Measurements from ENCODE around the gene TBC1D16. TPM values are rescaled to one million over a fixed set of nuclear protein-coding genes. Genes with fewer than 3 reads are reported as not detected.

Gene TBC1D16
- total RNA-seq, 3 donors from 2014 or later = 27.1 to 92.2 (median 32.8) TPM

DNA sequence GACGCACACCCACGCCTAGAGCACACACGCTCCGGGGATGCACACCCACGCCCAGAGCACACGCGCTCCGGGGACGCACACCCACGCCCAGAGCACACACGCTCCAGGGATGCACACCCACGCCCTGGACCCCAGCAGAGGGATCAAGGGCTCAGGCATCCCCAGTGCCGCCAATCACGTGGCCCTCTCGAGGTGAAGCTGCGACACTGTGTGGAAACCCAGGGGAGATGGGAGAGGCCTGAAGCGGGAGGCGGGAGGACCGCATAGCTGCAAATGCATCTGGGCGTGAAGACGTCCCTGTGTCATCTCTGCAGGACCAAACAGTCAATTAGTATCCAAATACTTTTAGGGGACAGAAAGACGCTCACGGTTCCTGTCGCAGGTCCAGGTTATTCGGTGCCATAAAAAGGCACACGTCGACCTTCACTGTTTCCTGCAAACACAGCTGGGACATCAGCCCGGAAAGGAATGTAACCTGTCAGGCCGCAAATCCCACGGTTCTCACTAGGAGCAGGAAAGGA lies 56.4 kb downstream of the TBC1D16 start:
- Histone ChIP-seq H3K36me3 (no peaks in the 10 kb centered on the region), H3K4me3 (no peak overlapping the region), H3K27me3 (no peaks in the 10 kb centered on the region), H3K27ac (peak overlapping the region; percentile 8 to 68), H3K9me3 (no peaks in the 10 kb centered on the region), H3K4me1 (no peaks in the 10 kb centered on the region)
- DNase-seq (ENCODE audit: low spot score in 2 of 2) = peak in 1 of 2 donors; percentile 48
- intact Hi-C loops (cut with DNase I; ENCODE audit: low total_unique reads) = no loop called here
- TF ChIP-seq POLR2AphosphoS5 (IDR thresholded peaks at IDR 0.05) (no peak), POLR2A (IDR thresholded peaks at IDR 0.05) (no peak), CTCF (IDR thresholded peaks at IDR 0.05) (no peak)

- Histone ChIP-seq H3K4me3 (no peak overlapping the region), H3K36me3 (no peaks in the 10 kb centered on the region)
Measured at GRCh38 chr17:79978548-79978855, 57.2 kb downstream of the TBC1D16 start.

DNA sequence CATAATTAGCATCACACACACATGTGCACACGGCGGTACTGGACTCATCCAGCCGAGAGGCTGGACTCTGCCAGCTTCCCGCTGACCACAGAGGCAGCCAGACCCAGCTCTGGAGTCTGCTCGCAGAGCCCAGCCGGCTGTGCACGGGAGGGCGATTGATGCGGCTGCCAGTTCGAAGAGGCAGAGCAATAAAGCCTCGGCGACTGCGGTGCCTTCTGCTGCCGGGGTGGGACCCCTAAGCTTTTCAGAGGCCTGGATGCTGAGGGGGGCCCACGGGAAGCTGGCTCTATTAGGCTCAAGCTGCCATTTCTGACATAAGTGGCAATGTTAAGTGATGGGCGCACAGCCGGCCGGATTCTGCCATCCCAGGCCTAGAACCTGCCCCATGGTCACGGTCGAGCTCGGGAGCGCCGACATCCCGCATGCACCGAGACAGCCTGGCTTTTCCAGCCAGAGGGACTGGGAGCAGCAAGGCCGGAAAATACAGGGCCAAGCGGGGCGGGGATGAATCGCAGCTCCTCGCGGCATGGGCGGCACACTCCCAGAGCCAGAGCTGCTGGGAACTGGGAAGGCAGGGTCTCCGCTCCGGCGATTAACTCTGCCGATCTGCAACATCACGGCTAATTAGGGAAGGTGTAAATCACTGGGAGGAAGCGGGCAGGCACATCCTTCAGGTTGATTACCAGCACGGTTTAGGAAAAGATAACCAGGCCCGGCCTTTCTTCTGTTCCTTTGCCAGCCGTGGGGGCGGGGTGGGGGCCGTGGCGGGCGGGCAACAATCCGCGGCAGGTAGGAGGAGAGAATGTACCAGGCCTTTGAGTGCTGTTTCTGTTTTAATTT lies 57.7 kb downstream of the TBC1D16 start:
- intact Hi-C loops (cut with DNase I; ENCODE audit: low total_unique reads) = no loop called here
- Histone ChIP-seq H3K4me1 (no peaks in the 10 kb centered on the region), H3K4me3 (peak overlapping the region in 2 of 3 donors; percentile 15 to 19), H3K27me3 (no peaks in the 10 kb centered on the region), H3K36me3 (no peaks in the 10 kb centered on the region), H3K9me3 (no peaks in the 10 kb centered on the region), H3K27ac (peak overlapping the region in 1 of 2 donors; percentile 51)
- peak in 1 of 2 donors; percentile 50 for DNase-seq (ENCODE audit: low spot score in 2 of 2)
- TF ChIP-seq POLR2AphosphoS5 (IDR thresholded peaks at IDR 0.05) (no peak), POLR2A (IDR thresholded peaks at IDR 0.05) (no peak), CTCF (IDR thresholded peaks at IDR 0.05) (no peak)

More at GRCh38 chr17:79978548-79978855, 57.2 kb downstream of the TBC1D16 start:
- no peak for TF ChIP-seq POLR2A (IDR thresholded peaks at IDR 0.05)
- TF ChIP-seq POLR2AphosphoS5 (IDR thresholded peaks at IDR 0.05) = peak in 1 of 3 donors; percentile 49
- peak overlapping the region in 1 of 2 donors; percentile 68 for H3K27ac ChIP-seq
- H3K4me1 ChIP-seq = no peaks in the 10 kb centered on the region
- intact Hi-C loops (cut with DNase I; ENCODE audit: low total_unique reads) = no loop called here
- H3K27me3 ChIP-seq = no peaks in the 10 kb centered on the region
- peak in 1 of 2 donors; percentile 43 for DNase-seq (ENCODE audit: low spot score in 2 of 2)
- no peaks in the 10 kb centered on the region for H3K9me3 ChIP-seq

DNA sequence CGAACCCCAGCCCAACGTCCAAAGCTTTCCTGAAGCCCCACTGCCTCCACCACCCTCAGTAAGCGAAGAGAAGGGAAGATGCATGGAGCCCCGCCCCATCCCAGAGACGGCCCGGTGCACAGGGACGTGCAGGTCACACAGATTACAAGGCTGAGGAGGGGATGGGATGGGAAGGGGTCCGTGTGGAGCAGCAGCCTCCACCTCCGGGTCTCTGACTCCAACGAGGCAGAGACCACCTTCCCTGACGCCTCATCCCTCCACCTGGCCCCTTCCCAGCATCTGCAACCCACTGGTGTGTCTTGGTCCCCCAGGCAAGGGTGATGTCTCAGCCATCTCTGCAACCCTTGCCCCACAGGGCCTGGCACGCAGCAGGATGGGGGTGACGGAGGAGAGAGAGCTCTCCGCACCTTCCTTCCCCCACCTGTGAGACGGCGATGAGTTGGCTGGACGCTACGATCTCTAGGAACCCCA lies 58.5 kb downstream of the TBC1D16 start:
- Histone ChIP-seq H3K36me3 (no peaks in the 10 kb centered on the region), H3K4me1 (no peaks in the 10 kb centered on the region), H3K27ac (no peak overlapping the region), H3K9me3 (no peaks in the 10 kb centered on the region), H3K27me3 (no peaks in the 10 kb centered on the region), H3K4me3 (no peak overlapping the region)
- intact Hi-C loops (cut with DNase I; ENCODE audit: low total_unique reads) = no loop called here
- TF ChIP-seq CTCF (IDR thresholded peaks at IDR 0.05) = no peak
- TF ChIP-seq POLR2AphosphoS5 (IDR thresholded peaks at IDR 0.05) = no peak
- no peak for TF ChIP-seq POLR2A (IDR thresholded peaks at IDR 0.05)
- DNase-seq (ENCODE audit: low spot score in 2 of 2) = peak in 1 of 2 donors; percentile 36

DNA sequence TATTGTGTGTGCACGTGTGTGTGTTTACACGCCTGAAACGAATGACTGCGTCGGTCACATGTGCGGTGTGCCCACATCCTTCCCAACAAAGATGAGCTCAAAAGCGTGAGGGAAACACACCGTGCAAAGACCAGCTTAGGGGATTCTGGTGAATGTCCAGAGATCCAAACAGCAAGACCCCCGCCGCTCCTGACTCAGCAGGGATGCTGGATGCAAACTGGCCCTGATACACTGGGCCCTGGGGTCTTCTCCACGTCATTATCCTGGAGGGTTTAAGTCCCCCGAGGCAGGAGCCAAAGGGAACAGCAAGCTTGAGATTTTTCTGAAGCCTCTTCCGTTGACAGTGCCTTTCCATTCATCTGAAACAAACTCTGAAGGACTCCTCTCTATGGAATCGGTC lies 59.2 kb downstream of the TBC1D16 start:
- intact Hi-C loops (cut with DNase I; ENCODE audit: low total_unique reads) = no loop called here
- DNase-seq (ENCODE audit: low spot score in 2 of 2) = peak in 1 of 2 donors; percentile 39
- TF ChIP-seq POLR2AphosphoS5 (IDR thresholded peaks at IDR 0.05) (no peak), CTCF (IDR thresholded peaks at IDR 0.05) (no peak), POLR2A (IDR thresholded peaks at IDR 0.05) (no peak)

More for the DNA sequence above, 59.2 kb downstream of the TBC1D16 start:
- Histone ChIP-seq H3K4me1 (no peaks in the 10 kb centered on the region), H3K27me3 (no peaks in the 10 kb centered on the region), H3K9me3 (no peaks in the 10 kb centered on the region), H3K36me3 (no peaks in the 10 kb centered on the region), H3K4me3 (no peak overlapping the region), H3K27ac (no peak overlapping the region)

All from breast epithelium (tissue), 4 donors.